H1 (cell line): Measurements from ENCODE around the gene LNPK.

ENCODE experiments used
- CHD2 ChIP-seq: IDR thresholded peaks from 2 replicates; pipeline ENCODE4 v1.6.1; 2012; ENCODE audit warnings: low read length, improper control_type of control experiment
- CTCF ChIP-seq, 3 experiments: IDR thresholded peaks; 1 replicate in 2 of 3; 2 replicates in 1 of 3; pipeline versions ENCODE4 v1.5.1 to v1.6.1; 2011; ENCODE audit warnings: low read length in 3 of 3, mild to moderate bottlenecking in 3 of 3, inconsistent platforms in 2 of 3, low read depth in 1 of 3, moderate library complexity in 1 of 3; ENCODE audit not compliant: insufficient read depth in 1 of 3; ENCODE audit errors: control extremely low read depth in 1 of 3
- GABPA ChIP-seq: IDR thresholded peaks from 2 replicates; pipeline ENCODE4 v1.6.1; 2011; ENCODE audit warnings: mild to moderate bottlenecking, low read length, moderate library complexity, borderline replicate concordance; ENCODE audit not compliant: insufficient read depth
- HDAC2 ChIP-seq, 2 experiments: fragments of 300-600 bp in 1 of 2; sonication (generic) in 1 of 2; IDR thresholded peaks; 2 replicates each; pipeline ENCODE4 v1.6.1; 2011 to 2012; ENCODE audit warnings: low read depth in 2 of 2, low read length in 2 of 2, mild to moderate bottlenecking in 2 of 2, moderate library complexity in 2 of 2, borderline replicate concordance in 1 of 2, inconsistent platforms in 1 of 2
- MAFK ChIP-seq: IDR thresholded peaks from 2 replicates; pipeline ENCODE4 v1.6.1; 2012; ENCODE audit warnings: low read depth, mild to moderate bottlenecking, improper control_type of control experiment, low read length
- POLR2A ChIP-seq, 2 experiments: IDR thresholded peaks; 1 replicate in 1 of 2; 2 replicates in 1 of 2; pipeline ENCODE4 v1.6.1; 2011; ENCODE audit warnings: low read depth in 2 of 2, low read length in 2 of 2, mild to moderate bottlenecking in 2 of 2; ENCODE audit errors: control extremely low read depth in 1 of 2
- POLR2AphosphoS5 ChIP-seq: IDR thresholded peaks from 2 replicates; pipeline ENCODE4 v1.6.1; 2011; ENCODE audit warnings: low read depth, low read length
- RAD21 ChIP-seq, 2 experiments: IDR thresholded peaks in 1 of 2; conservative IDR thresholded peaks in 1 of 2; 2 replicates each; pipeline ENCODE4 v1.6.1; 2011; ENCODE audit warnings: low read depth in 2 of 2, low read length in 2 of 2, improper control_type of control experiment in 1 of 2, inconsistent platforms in 1 of 2, mild to moderate bottlenecking in 1 of 2, moderate library complexity in 1 of 2
- RFX5 ChIP-seq: IDR thresholded peaks from 2 replicates; pipeline ENCODE4 v1.6.1; 2011; ENCODE audit warnings: low read depth, low read length, improper control_type of control experiment, borderline replicate concordance
- RXRA ChIP-seq: IDR thresholded peaks from 2 replicates; pipeline ENCODE4 v1.6.1; 2011; ENCODE audit warnings: low read depth, mild to moderate bottlenecking, low read length, moderate library complexity; ENCODE audit not compliant: insufficient read depth
- SIN3A ChIP-seq, 2 experiments: IDR thresholded peaks in 1 of 2; conservative IDR thresholded peaks in 1 of 2; 2 replicates each; pipeline ENCODE4 v1.6.1; 2011 to 2012; ENCODE audit warnings: low read length in 2 of 2, improper control_type of control experiment in 1 of 2, low read depth in 1 of 2, mild to moderate bottlenecking in 1 of 2
- SP4 ChIP-seq: IDR thresholded peaks from 2 replicates; pipeline ENCODE4 v1.6.1; 2012; ENCODE audit warnings: low read length, inconsistent platforms
- TAF1 ChIP-seq: IDR thresholded peaks from 2 replicates; pipeline ENCODE4 v1.6.1; 2011; ENCODE audit warnings: mild to moderate bottlenecking, low read depth, low read length

- no peak for TF ChIP-seq RXRA
- no peak for TF ChIP-seq POLR2AphosphoS5
- no peak for TF ChIP-seq HDAC2 (IDR thresholded peaks at IDR 0.05; ENCODE audit: borderline replicate concordance in 1 of 2, low read depth in 2 of 2, low read length in 2 of 2)
- no peak for TF ChIP-seq CTCF (IDR thresholded peaks at IDR 0.05; ENCODE audit: control extremely low read depth in 1 of 3, insufficient read depth in 1 of 3, low read depth in 1 of 3, low read length in 3 of 3)
- TF ChIP-seq RFX5: no peak
- no peak for TF ChIP-seq RAD21 (IDR thresholded peaks at IDR 0.05 in 1 of 2, conservative IDR thresholded peaks at IDR 0.05 in 1 of 2; ENCODE audit: low read depth in 2 of 2, low read length in 2 of 2)
- no peak for TF ChIP-seq TAF1
- TF ChIP-seq POLR2A (IDR thresholded peaks at IDR 0.05; ENCODE audit: control extremely low read depth in 1 of 2, low read depth in 2 of 2, low read length in 2 of 2): no peak
- no peak for TF ChIP-seq CHD2
- no peak for TF ChIP-seq SP4
- no peak for TF ChIP-seq MAFK
- no peak for TF ChIP-seq SIN3A (conservative IDR thresholded peaks at IDR 0.05 in 1 of 2, IDR thresholded peaks at IDR 0.05 in 1 of 2; ENCODE audit: low read depth in 1 of 2, low read length in 2 of 2)
- TF ChIP-seq GABPA: no peak
Measured at GRCh38 chr2:175931805-175932204, 70.3 kb downstream of the LNPK start.
